D721Med (cell line): ENCODE data around the gene CLCC1.

Experiments
- DNase-seq: peaks from one replicate; pipeline ENCODE4 v3.0.0; 2011; ENCODE audit warnings: low spot score; ENCODE audit not compliant: insufficient read length
- FAIRE-seq: peaks from 2 replicates; lab custom pipeline; 2011; peaks lifted over from hg19 to GRCh38; lab: Jason Lieb, UNC
- TF ChIP-seq, protein P1 (sequence below): IDR thresholded peaks from 2 replicates; pipeline ENCODE4 v1.5.1; 2012; ENCODE audit warnings: mild to moderate bottlenecking, control low read depth; ENCODE audit not compliant: insufficient read depth; ENCODE audit errors: missing control alignments

The CLCC1 gene

DNA sequence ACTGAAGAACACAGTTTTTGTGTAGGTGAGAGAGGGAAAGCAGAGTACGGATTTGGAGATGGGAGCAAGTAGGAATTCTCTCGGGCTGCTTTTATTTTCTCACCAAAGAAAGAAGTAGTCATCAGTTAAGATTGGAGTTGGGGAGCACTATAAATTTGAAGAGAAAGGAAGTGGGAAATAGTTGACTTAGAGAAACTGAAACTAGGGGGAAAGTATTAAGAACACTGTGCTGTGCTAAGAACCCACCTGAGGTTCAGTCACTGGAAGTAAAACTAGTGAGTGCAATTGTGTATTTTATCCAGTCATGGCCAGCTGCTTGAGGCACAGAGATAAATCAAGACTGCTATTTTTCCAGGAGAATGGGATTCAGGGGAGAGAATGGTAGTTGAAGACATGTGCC lies 37.4 kb downstream of the CLCC1 start:
- FAIRE-seq (no peak), DNase-seq (no peak)
- TF ChIP-seq, protein P1, sequence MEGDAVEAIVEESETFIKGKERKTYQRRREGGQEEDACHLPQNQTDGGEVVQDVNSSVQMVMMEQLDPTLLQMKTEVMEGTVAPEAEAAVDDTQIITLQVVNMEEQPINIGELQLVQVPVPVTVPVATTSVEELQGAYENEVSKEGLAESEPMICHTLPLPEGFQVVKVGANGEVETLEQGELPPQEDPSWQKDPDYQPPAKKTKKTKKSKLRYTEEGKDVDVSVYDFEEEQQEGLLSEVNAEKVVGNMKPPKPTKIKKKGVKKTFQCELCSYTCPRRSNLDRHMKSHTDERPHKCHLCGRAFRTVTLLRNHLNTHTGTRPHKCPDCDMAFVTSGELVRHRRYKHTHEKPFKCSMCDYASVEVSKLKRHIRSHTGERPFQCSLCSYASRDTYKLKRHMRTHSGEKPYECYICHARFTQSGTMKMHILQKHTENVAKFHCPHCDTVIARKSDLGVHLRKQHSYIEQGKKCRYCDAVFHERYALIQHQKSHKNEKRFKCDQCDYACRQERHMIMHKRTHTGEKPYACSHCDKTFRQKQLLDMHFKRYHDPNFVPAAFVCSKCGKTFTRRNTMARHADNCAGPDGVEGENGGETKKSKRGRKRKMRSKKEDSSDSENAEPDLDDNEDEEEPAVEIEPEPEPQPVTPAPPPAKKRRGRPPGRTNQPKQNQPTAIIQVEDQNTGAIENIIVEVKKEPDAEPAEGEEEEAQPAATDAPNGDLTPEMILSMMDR: no peak

DNA sequence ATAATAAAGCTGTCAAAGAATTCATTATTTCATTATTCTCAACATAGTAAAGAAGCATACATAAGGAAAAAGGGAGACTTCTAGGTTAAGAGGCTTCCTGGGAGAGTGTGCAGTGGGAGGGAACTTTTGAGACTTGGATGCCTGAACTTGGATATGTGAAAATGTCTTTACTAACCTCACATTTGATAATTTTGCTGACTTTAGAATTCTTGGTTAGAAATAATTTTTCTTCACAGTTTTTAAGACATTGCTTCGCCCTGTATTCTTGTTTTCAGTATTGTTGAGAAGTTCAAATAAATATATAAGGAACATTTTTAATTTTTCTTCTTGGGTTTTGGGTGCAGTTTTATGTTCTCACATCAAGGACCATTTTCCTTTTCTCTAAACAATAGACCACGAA lies 46.5 kb downstream of the CLCC1 start:
- DNase-seq: no peak
- FAIRE-seq: no peak
- TF ChIP-seq, protein P1: no peak
